K562 (cell line): ENCODE results near the gene PTGER4. TPM values are rescaled to one million over a fixed set of nuclear protein-coding genes. Genes with fewer than 3 reads are reported as not detected.
A peak's percentile ranks its signal among the peaks of the same experiment; 100 is the strongest.
"Not testable (repeated sequence)": the region's sequence is repeated elsewhere in the genome, so short reads cannot be mapped to it uniquely, and the experiment has no call there.

Experiments
- ATAC-seq: fragments of 200-7000 bp; cut with Tn5 transposase; 3 replicates; pipeline ENCODE4 v1.9.1; 2020; ENCODE audit warnings: moderate library complexity
- BruUV-seq: library from RNA; stranded (reverse); fragments of 400-500 nt; replicated peaks from 2 replicates; lab custom pipeline; 2021; lab: Mats Ljungman, UMichigan
- CTCF ChIA-PET: fragments of 300-600 bp; formaldehyde crosslinking; extraction: SDS; loops from one replicate; lab custom pipeline; 2021; ENCODE audit warnings: low intra/inter-chr PET ratio; lab: Yijun Ruan, JAX
- POLR2A ChIA-PET: fragments of 300-600, 350-650 bp; sonication (Branson Sonifier 250); formaldehyde crosslinking; extraction: SDS; loops from one replicate; lab custom pipeline; 2021; ENCODE audit warnings: antibody characterized with exemption, inconsistent platforms; lab: Yijun Ruan, JAX
- DNase-seq, 4 experiments: peaks; one replicate each; pipeline versions ENCODE4 v3.0.0 to v3.0.0-alpha.2; 2011 to 2018; ENCODE audit warnings: low spot score in 3 of 4, mixed read lengths in 3 of 4; ENCODE audit errors: extremely low read depth in 1 of 4
- FAIRE-seq: peaks from 2 replicates; lab custom pipeline; 2011; peaks lifted over from hg19 to GRCh38; lab: Jason Lieb, UNC
- H2AFZ ChIP-seq: 2 replicates; pipeline ENCODE4 v1.6.0; 2011; ENCODE audit warnings: low read depth, low read length, control low read depth, inconsistent platforms
- H3K27ac ChIP-seq: fragments of 200-600 bp; 3 replicates; pipeline ENCODE4 v1.8.0; 2011; ENCODE audit warnings: low read depth, mild to moderate bottlenecking, control low read depth, inconsistent platforms, low read length, moderate library complexity, mixed read lengths; ENCODE audit errors: extremely low read depth
- H3K27me3 ChIP-seq, 2 experiments: fragments of 300-600 bp in 1 of 2; 2 replicates in 1 of 2; 3 replicates in 1 of 2; pipeline versions ENCODE4 v1.6.0 to v1.8.0; 2011; ENCODE audit warnings: inconsistent platforms in 2 of 2, low read length in 2 of 2, mild to moderate bottlenecking in 1 of 2, mixed read lengths in 1 of 2, moderate library complexity in 1 of 2; ENCODE audit not compliant: control insufficient read depth in 2 of 2, insufficient read depth in 2 of 2
- H3K36me3 ChIP-seq: fragments of 300-600 bp; 3 replicates; pipeline ENCODE4 v1.8.0; 2011; ENCODE audit warnings: mild to moderate bottlenecking, low read length, inconsistent platforms; ENCODE audit not compliant: control insufficient read depth, insufficient read depth
- H3K4me1 ChIP-seq, 2 experiments: fragments of 200-600 bp in 1 of 2; replicated peaks in 1 of 2; 2 replicates in 1 of 2; 3 replicates in 1 of 2; pipeline versions ENCODE4 v1.5.1 to v1.8.0; 2011; ENCODE audit warnings: inconsistent platforms in 2 of 2, low read length in 2 of 2, mild to moderate bottlenecking in 1 of 2, mixed read lengths in 1 of 2, moderate library complexity in 1 of 2; ENCODE audit not compliant: control insufficient read depth in 2 of 2, insufficient read depth in 2 of 2
- H3K4me2 ChIP-seq: 2 replicates; pipeline ENCODE4 v1.6.1; 2011; ENCODE audit warnings: low read length, control low read depth, inconsistent platforms, mixed read lengths; ENCODE audit not compliant: insufficient read depth
- H3K4me3 ChIP-seq: fragments of 200-600 bp; sonication (generic), shearing (Covaris generic); 2 replicates; pipeline ENCODE4 v1.5.1; 2016; ENCODE audit warnings: control low read depth, inconsistent platforms
- H3K79me2 ChIP-seq: fragments of 200-600 bp; 3 replicates; pipeline ENCODE4 v1.8.0; 2011; ENCODE audit warnings: low read length, inconsistent platforms; ENCODE audit not compliant: control insufficient read depth, insufficient read depth
- H3K9ac ChIP-seq, 2 experiments: 2 replicates each; pipeline versions ENCODE4 v1.6.0 to v1.6.1; 2011; ENCODE audit warnings: low read depth in 2 of 2, low read length in 2 of 2, control low read depth in 1 of 2, inconsistent platforms in 1 of 2, mild to moderate bottlenecking in 1 of 2, mixed read lengths in 1 of 2; ENCODE audit not compliant: insufficient read depth in 1 of 2
- H3K9me1 ChIP-seq: one replicate; pipeline ENCODE4 v1.6.0; 2011; ENCODE audit warnings: inconsistent platforms, mild to moderate bottlenecking, low read length, moderate library complexity; ENCODE audit not compliant: control insufficient read depth, insufficient read depth
- H3K9me3 ChIP-seq: replicated peaks from 2 replicates; pipeline ENCODE4 v1.5.1; 2011; ENCODE audit warnings: low read depth, low read length, inconsistent platforms; ENCODE audit not compliant: control insufficient read depth, insufficient read depth
- H4K20me1 ChIP-seq: replicated peaks from 2 replicates; pipeline ENCODE4 v1.6.1; 2011; ENCODE audit warnings: low read length, inconsistent platforms, mixed read lengths; ENCODE audit not compliant: control insufficient read depth, insufficient read depth
- WGBS: fragments of 100-300 bp; shearing (Covaris generic); methylation state at CpG from one replicate; pipeline ENCODE4 v1.1.6; 2016; ENCODE audit warnings: low coverage, mixed read lengths; ENCODE audit not compliant: insufficient coverage; ENCODE audit errors: missing lambda C conversion rate; 5-methylcytosine and 5-hydroxymethylcytosine counted together
- in situ Hi-C: fragments of 300-500 bp; cut with MboI; formaldehyde crosslinking; loops from 4 replicates; pipeline ENCODE4 v1.15.0; 2018; ENCODE audit warnings: inconsistent platforms, mixed read lengths
- intact Hi-C: fragments of 100-400 bp; cut with micrococcal nuclease; formaldehyde crosslinking; loops from 2 replicates; pipeline ENCODE4 v1.14.2; 2022
- polyA plus RNA-seq, 8 experiments: library from polyadenylated mRNA; depleted of rRNA in 4 of 8; stranded (reverse) in 5 of 8; unstranded in 3 of 8; fragments of >200 nt; fragmentation: Nextera tagmentation in 2 of 8; fragmentation: Illumina TruSeq in 1 of 8; extraction: Ambion mirVana in 2 of 8; extraction: Trizol in 1 of 8; gene quantifications; 2 replicates each; pipeline versions ENCODE4 v1.2.1 to v1.2.3, GENCODE V29; 2011 to 2014; ENCODE audit warnings: inconsistent platforms in 1 of 8, missing spikeins in 1 of 8
- total RNA-seq, 7 experiments: library from RNA; depleted of rRNA in 6 of 7; stranded (reverse); fragments of >200 nt in 6 of 7; fragmentation: Illumina TruSeq in 2 of 7; extraction: Trizol in 2 of 7; gene quantifications; 2 replicates each; pipeline versions ENCODE4 v1.2.1 to v1.2.3, GENCODE V29; 2011 to 2021; ENCODE audit warnings: low replicate concordance in 1 of 7
- TF ChIP-seq, protein P1 (sequence below), 2 experiments: fragments of 450-650 bp; IDR thresholded peaks; 2 replicates each; pipeline ENCODE4 v1.6.1; 2018; ENCODE audit warnings: mild to moderate bottlenecking in 2 of 2, low read depth in 1 of 2; ENCODE audit not compliant: partially characterized antibody in 2 of 2

Gene PTGER4
- total and polyA plus RNA-seq, 9 of the 15 experiments (the other 6 are each of a cell fraction or from before 2014, with no cell fraction given) = 0.31 TPM; not detected in 8

DNA sequence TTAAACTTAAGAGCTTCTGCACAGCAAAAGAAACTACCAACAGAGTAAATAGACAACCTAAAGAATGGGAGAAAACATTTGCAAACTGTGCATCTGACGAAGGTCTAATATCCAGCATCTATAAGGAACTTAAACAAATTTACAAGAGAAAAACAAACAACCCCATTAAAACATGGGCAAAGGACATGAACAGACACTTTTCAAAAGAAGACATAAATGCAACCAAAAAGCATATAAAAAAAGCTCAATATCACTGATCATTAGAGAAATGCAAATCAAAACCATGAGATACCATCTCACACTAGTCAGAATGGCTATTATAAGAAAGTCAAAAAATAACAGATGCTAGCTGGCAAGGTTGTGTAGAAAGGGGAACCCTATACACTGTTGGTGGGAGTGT, 25.8 kb downstream of the PTGER4 start:
- H3K4me3 ChIP-seq, DNase-seq, H3K27ac ChIP-seq, H3K27me3 ChIP-seq, H4K20me1 ChIP-seq, intact Hi-C loops, H3K36me3 ChIP-seq, H3K4me2 ChIP-seq, H2AFZ ChIP-seq, FAIRE-seq, CTCF ChIA-PET, H3K9me3 ChIP-seq, BruUV-seq, H3K4me1 ChIP-seq, H3K79me2 ChIP-seq, H3K9me1 ChIP-seq, H3K9ac ChIP-seq, ATAC-seq: not testable (repeated sequence)
- in situ Hi-C loops = loop anchor here (10.0 kb wide), 2 partner anchors 991 to 1131 kb away; no protein-coding TSS in a partner anchor
- POLR2A ChIA-PET = interaction anchor here (0.7 to 1.2 kb wide), 2 partner anchors 8 to 1098 kb away, joined by 3 read pairs; no protein-coding TSS in a partner anchor
- 13% methylated on average over 1 of the region's 1 CpG for WGBS
- TF ChIP-seq, protein P1, sequence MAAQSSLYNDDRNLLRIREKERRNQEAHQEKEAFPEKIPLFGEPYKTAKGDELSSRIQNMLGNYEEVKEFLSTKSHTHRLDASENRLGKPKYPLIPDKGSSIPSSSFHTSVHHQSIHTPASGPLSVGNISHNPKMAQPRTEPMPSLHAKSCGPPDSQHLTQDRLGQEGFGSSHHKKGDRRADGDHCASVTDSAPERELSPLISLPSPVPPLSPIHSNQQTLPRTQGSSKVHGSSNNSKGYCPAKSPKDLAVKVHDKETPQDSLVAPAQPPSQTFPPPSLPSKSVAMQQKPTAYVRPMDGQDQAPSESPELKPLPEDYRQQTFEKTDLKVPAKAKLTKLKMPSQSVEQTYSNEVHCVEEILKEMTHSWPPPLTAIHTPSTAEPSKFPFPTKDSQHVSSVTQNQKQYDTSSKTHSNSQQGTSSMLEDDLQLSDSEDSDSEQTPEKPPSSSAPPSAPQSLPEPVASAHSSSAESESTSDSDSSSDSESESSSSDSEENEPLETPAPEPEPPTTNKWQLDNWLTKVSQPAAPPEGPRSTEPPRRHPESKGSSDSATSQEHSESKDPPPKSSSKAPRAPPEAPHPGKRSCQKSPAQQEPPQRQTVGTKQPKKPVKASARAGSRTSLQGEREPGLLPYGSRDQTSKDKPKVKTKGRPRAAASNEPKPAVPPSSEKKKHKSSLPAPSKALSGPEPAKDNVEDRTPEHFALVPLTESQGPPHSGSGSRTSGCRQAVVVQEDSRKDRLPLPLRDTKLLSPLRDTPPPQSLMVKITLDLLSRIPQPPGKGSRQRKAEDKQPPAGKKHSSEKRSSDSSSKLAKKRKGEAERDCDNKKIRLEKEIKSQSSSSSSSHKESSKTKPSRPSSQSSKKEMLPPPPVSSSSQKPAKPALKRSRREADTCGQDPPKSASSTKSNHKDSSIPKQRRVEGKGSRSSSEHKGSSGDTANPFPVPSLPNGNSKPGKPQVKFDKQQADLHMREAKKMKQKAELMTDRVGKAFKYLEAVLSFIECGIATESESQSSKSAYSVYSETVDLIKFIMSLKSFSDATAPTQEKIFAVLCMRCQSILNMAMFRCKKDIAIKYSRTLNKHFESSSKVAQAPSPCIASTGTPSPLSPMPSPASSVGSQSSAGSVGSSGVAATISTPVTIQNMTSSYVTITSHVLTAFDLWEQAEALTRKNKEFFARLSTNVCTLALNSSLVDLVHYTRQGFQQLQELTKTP (IDR thresholded peaks at IDR 0.05; ENCODE audit: low read depth in 1 of 2, partially characterized antibody in 2 of 2) = peak in 1 of 2 experiments; percentile 92
